IMR-90 (cell line): ENCODE measurements around the gene SHB.

Source experiments
- BHLHE40 ChIP-seq: fragments of 150-350 bp; IDR thresholded peaks from 2 replicates; pipeline ENCODE4 v1.6.1; 2016; ENCODE audit warnings: mild to moderate bottlenecking, low read depth, low read length
- CEBPB ChIP-seq: IDR thresholded peaks from 2 replicates; pipeline ENCODE4 v1.6.1; 2012; ENCODE audit warnings: low read depth, low read length, improper control_type of control experiment
- CHD1 ChIP-seq: IDR thresholded peaks from 2 replicates; pipeline ENCODE4 v1.6.1; 2012; ENCODE audit warnings: low read depth, low read length, improper control_type of control experiment
- FOS ChIP-seq: fragments of 150-350 bp; IDR thresholded peaks from 2 replicates; pipeline ENCODE4 v1.6.1; 2016; ENCODE audit warnings: low read depth, low read length
- MAZ ChIP-seq: IDR thresholded peaks from 2 replicates; pipeline ENCODE4 v1.6.1; 2012; ENCODE audit warnings: low read depth, mild to moderate bottlenecking, low read length, improper control_type of control experiment, moderate library complexity, borderline replicate concordance
- MXI1 ChIP-seq: IDR thresholded peaks from 2 replicates; pipeline ENCODE4 v1.6.1; 2012; ENCODE audit warnings: low read depth, mild to moderate bottlenecking, low read length, moderate library complexity, borderline replicate concordance
- POLR2A ChIP-seq: IDR thresholded peaks from 2 replicates; pipeline ENCODE4 v1.6.1; 2012; ENCODE audit warnings: mild to moderate bottlenecking, low read depth, low read length
- RAD21 ChIP-seq: IDR thresholded peaks from 2 replicates; pipeline ENCODE4 v1.6.1; 2012; ENCODE audit warnings: low read length, improper control_type of control experiment
- RCOR1 ChIP-seq: IDR thresholded peaks from 2 replicates; pipeline ENCODE4 v1.6.1; 2012; ENCODE audit warnings: mild to moderate bottlenecking, low read length, improper control_type of control experiment; ENCODE audit not compliant: insufficient replicate concordance
- RFX5 ChIP-seq: IDR thresholded peaks from 2 replicates; pipeline ENCODE4 v1.8.0; 2012; ENCODE audit warnings: low read depth, mild to moderate bottlenecking, low read length, moderate library complexity
- SMC3 ChIP-seq: fragments of 150-350 bp; IDR thresholded peaks from 2 replicates; pipeline ENCODE4 v1.6.1; 2016; ENCODE audit warnings: low read depth, mild to moderate bottlenecking, antibody characterized with exemption, low read length, moderate library complexity
- TF ChIP-seq, protein P1 (sequence below): conservative IDR thresholded peaks from 2 replicates; pipeline ENCODE4 v1.5.1; 2012; ENCODE audit warnings: mild to moderate bottlenecking, low read depth, low read length, improper control_type of control experiment
- TF ChIP-seq, protein P2 (sequence below): fragments of 150-350 bp; IDR thresholded peaks from 2 replicates; pipeline ENCODE4 v1.6.1; 2017; ENCODE audit warnings: mild to moderate bottlenecking, antibody characterized with exemption, low read length, low read depth

DNA sequence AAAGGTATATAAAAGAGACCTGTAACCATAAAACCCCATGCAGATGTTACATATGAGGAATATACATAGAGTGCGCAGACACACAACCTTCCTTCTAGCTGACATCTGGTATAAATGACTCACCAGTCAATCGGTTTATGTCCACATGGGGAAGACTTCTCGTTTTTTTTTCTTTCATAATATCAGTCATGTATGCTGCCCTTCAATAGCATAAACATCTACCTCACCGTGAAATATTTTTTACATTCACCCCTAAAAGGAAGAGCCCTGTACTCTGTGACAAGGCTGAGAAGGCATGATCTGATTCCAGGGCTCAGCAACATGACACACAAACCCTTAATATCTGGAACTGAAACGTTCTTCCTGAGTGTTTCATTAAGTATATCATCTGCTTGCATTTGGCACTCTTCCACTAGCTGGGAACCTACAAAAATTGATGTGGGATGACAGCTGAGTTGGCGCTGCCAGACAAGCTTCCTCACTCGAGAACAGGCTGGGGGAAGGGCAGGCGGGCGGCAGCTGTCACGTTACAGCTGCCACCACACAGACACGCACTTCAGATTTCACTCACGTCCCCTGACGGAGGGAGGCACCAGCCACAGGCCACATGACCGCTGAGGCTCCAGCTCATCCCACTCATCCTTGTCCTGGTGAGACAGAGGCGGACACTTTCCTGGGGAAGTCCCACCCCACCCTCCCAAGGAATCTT lies 74.2 kb downstream of the SHB start:
- TF ChIP-seq POLR2A (no peak), CEBPB (no peak), RAD21 (peak; percentile 18), MXI1 (peak; percentile 35; the same call in 1 of the 2 replicates), BHLHE40 (peak; percentile 87), FOS (peak; percentile 71; the same call in 1 of the 2 replicates), MAZ (no peak), RFX5 (no peak), SMC3 (peak; percentile 8; the same call in 1 of the 2 replicates), CHD1 (no peak), RCOR1 (no peak)
- TF ChIP-seq, protein P1, sequence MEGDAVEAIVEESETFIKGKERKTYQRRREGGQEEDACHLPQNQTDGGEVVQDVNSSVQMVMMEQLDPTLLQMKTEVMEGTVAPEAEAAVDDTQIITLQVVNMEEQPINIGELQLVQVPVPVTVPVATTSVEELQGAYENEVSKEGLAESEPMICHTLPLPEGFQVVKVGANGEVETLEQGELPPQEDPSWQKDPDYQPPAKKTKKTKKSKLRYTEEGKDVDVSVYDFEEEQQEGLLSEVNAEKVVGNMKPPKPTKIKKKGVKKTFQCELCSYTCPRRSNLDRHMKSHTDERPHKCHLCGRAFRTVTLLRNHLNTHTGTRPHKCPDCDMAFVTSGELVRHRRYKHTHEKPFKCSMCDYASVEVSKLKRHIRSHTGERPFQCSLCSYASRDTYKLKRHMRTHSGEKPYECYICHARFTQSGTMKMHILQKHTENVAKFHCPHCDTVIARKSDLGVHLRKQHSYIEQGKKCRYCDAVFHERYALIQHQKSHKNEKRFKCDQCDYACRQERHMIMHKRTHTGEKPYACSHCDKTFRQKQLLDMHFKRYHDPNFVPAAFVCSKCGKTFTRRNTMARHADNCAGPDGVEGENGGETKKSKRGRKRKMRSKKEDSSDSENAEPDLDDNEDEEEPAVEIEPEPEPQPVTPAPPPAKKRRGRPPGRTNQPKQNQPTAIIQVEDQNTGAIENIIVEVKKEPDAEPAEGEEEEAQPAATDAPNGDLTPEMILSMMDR = no peak
- TF ChIP-seq, protein P2, sequence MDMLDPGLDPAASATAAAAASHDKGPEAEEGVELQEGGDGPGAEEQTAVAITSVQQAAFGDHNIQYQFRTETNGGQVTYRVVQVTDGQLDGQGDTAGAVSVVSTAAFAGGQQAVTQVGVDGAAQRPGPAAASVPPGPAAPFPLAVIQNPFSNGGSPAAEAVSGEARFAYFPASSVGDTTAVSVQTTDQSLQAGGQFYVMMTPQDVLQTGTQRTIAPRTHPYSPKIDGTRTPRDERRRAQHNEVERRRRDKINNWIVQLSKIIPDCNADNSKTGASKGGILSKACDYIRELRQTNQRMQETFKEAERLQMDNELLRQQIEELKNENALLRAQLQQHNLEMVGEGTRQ = peak; percentile 89
